ENCODE results near the gene NCDN.

Gene NCDN

GRCh38 chr1:35569936-35570335 is 12.3 kb downstream of the NCDN start:
- H3K4me3 ChIP-seq (ENCODE audit: insufficient read depth in 1 of 2, low read depth in 1 of 2, low read length in 2 of 2), result no peak overlapping the region
- H3K4me1 ChIP-seq (ENCODE audit: control insufficient read depth, insufficient read depth, low read depth, low read length), result peaks cover 15% of the 10 kb centered on the region
- H3K14ac ChIP-seq (ENCODE audit: low read length in 2 of 2), result no peak overlapping the region
- H2BK15ac ChIP-seq (ENCODE audit: low read depth, poor library complexity, severe bottlenecking), result no peak overlapping the region
- no peak overlapping the region for H2AFZ ChIP-seq (ENCODE audit: low read depth, low read length)
- H4K91ac ChIP-seq (ENCODE audit: low read length), result no peak overlapping the region
- H3K9me3 ChIP-seq (ENCODE audit: control insufficient read depth, low read length), result no peaks in the 10 kb centered on the region
- H3K79me1 ChIP-seq (replicated peaks; ENCODE audit: low read length, poor library complexity, severe bottlenecking), result peaks cover 4% of the 10 kb centered on the region
- no peak overlapping the region for H3K23ac ChIP-seq (ENCODE audit: low read length in 2 of 2)
- H2BK120ac ChIP-seq (ENCODE audit: low read depth, low read length), result no peak overlapping the region
- no peak overlapping the region for H3K4ac ChIP-seq (ENCODE audit: low read depth in 1 of 2, low read length in 2 of 2)
- H2AK5ac ChIP-seq (ENCODE audit: low read length, severe bottlenecking), result no peak overlapping the region
- H3K4me2 ChIP-seq (ENCODE audit: low read length, poor library complexity, severe bottlenecking), result no peak overlapping the region
- peak overlapping the region; percentile 52 for H3K9ac ChIP-seq (ENCODE audit: low read length)
- no peak overlapping the region for H3K18ac ChIP-seq (ENCODE audit: low read depth in 1 of 2, low read length in 2 of 2)
- no peak overlapping the region for H3K27ac ChIP-seq (ENCODE audit: low read length, poor library complexity, severe bottlenecking)
- 57% methylated on average over 1 of the region's 1 CpG for WGBS
- H2BK5ac ChIP-seq (ENCODE audit: low read depth, low read length, poor library complexity, severe bottlenecking), result no peak overlapping the region
- no peak overlapping the region for H2BK12ac ChIP-seq (ENCODE audit: low read length in 2 of 2)
- peaks cover 32 to 42% of the 10 kb centered on the region in 2 experiments for H3K27me3 ChIP-seq (ENCODE audit: control insufficient read depth in 1 of 2, insufficient read depth in 1 of 2, low read length in 2 of 2)
- no peak for DNase-seq
- no peak overlapping the region for H4K8ac ChIP-seq (ENCODE audit: low read length)
- H3K36me3 ChIP-seq (ENCODE audit: control insufficient read depth in 1 of 2, insufficient read depth in 2 of 2, low read depth in 1 of 2, low read length in 2 of 2), result peaks cover 21 to 22% of the 10 kb centered on the region in 2 experiments

- Histone ChIP-seq H3K9me3 (ENCODE audit: control insufficient read depth, low read length) (no peaks in the 10 kb centered on the region), H3K14ac (ENCODE audit: low read length in 2 of 2) (no peak overlapping the region), H3K4me2 (ENCODE audit: low read length, poor library complexity, severe bottlenecking) (no peak overlapping the region), H2AK5ac (ENCODE audit: low read length, severe bottlenecking) (no peak overlapping the region), H3K4me1 (ENCODE audit: control insufficient read depth, insufficient read depth, low read depth, low read length) (peaks cover 15% of the 10 kb centered on the region), H3K79me1 (replicated peaks; ENCODE audit: low read length, poor library complexity, severe bottlenecking) (peaks cover 3% of the 10 kb centered on the region), H3K23ac (ENCODE audit: low read length in 2 of 2) (no peak overlapping the region), H3K27ac (ENCODE audit: low read length, poor library complexity, severe bottlenecking) (no peak overlapping the region), H2BK120ac (ENCODE audit: low read depth, low read length) (no peak overlapping the region), H3K4ac (ENCODE audit: low read depth in 1 of 2, low read length in 2 of 2) (no peak overlapping the region), H3K36me3 (ENCODE audit: control insufficient read depth in 1 of 2, insufficient read depth in 2 of 2, low read depth in 1 of 2, low read length in 2 of 2) (peaks cover 13 to 18% of the 10 kb centered on the region in 2 experiments), H3K27me3 (ENCODE audit: control insufficient read depth in 1 of 2, insufficient read depth in 1 of 2, low read length in 2 of 2) (peaks cover 38 to 49% of the 10 kb centered on the region in 2 experiments), H2BK12ac (ENCODE audit: low read length in 2 of 2) (no peak overlapping the region), H4K91ac (ENCODE audit: low read length) (no peak overlapping the region), H3K9ac (ENCODE audit: low read length) (no peak overlapping the region), H2AFZ (ENCODE audit: low read depth, low read length) (no peak overlapping the region), H2BK15ac (ENCODE audit: low read depth, poor library complexity, severe bottlenecking) (no peak overlapping the region), H4K8ac (ENCODE audit: low read length) (no peak overlapping the region), H3K4me3 (ENCODE audit: insufficient read depth in 1 of 2, low read depth in 1 of 2, low read length in 2 of 2) (no peak overlapping the region), H2BK5ac (ENCODE audit: low read depth, low read length, poor library complexity, severe bottlenecking) (no peak overlapping the region), H3K18ac (ENCODE audit: low read depth in 1 of 2, low read length in 2 of 2) (no peak overlapping the region)
- WGBS, result 82% methylated on average over 10 of the region's 10 CpGs
- DNase-seq, result no peak
Observed at GRCh38 chr1:35570589-35571137, 13.1 kb downstream of the NCDN start.

GRCh38 chr1:35571263-35571662 is 13.7 kb downstream of the NCDN start:
- no peaks in the 10 kb centered on the region for H3K9me3 ChIP-seq (ENCODE audit: control insufficient read depth, low read length)

GRCh38 chr1:35572296-35572695 is 14.7 kb downstream of the NCDN start:
- H2BK15ac ChIP-seq (ENCODE audit: low read depth, poor library complexity, severe bottlenecking), result no peak overlapping the region
- H3K36me3 ChIP-seq (ENCODE audit: control insufficient read depth in 1 of 2, insufficient read depth in 2 of 2, low read depth in 1 of 2, low read length in 2 of 2), result peaks cover 2 to 3% of the 10 kb centered on the region in 2 experiments
- no peak overlapping the region for H3K4me3 ChIP-seq (ENCODE audit: insufficient read depth in 1 of 2, low read depth in 1 of 2, low read length in 2 of 2)
- H2AFZ ChIP-seq (ENCODE audit: low read depth, low read length), result no peak overlapping the region
- no peak overlapping the region for H3K9ac ChIP-seq (ENCODE audit: low read length)
- no peak overlapping the region for H2BK120ac ChIP-seq (ENCODE audit: low read depth, low read length)
- H3K4me1 ChIP-seq (ENCODE audit: control insufficient read depth, insufficient read depth, low read depth, low read length), result peaks cover 18% of the 10 kb centered on the region
- no peak overlapping the region for H2BK12ac ChIP-seq (ENCODE audit: low read length in 2 of 2)
- H3K14ac ChIP-seq (ENCODE audit: low read length in 2 of 2), result no peak overlapping the region
- DNase-seq, result no peak
- no peak overlapping the region for H4K91ac ChIP-seq (ENCODE audit: low read length)
- H2BK5ac ChIP-seq (ENCODE audit: low read depth, low read length, poor library complexity, severe bottlenecking), result no peak overlapping the region
- H3K79me1 ChIP-seq (replicated peaks; ENCODE audit: low read length, poor library complexity, severe bottlenecking), result no peaks in the 10 kb centered on the region
- no peak overlapping the region for H3K27ac ChIP-seq (ENCODE audit: low read length, poor library complexity, severe bottlenecking)
- H2AK5ac ChIP-seq (ENCODE audit: low read length, severe bottlenecking), result no peak overlapping the region
- H3K4ac ChIP-seq (ENCODE audit: low read depth in 1 of 2, low read length in 2 of 2), result no peak overlapping the region
- 97% methylated on average over 2 of the region's 2 CpGs for WGBS
- peaks cover 53 to 63% of the 10 kb centered on the region in 2 experiments for H3K27me3 ChIP-seq (ENCODE audit: control insufficient read depth in 1 of 2, insufficient read depth in 1 of 2, low read length in 2 of 2)
- no peak overlapping the region for H3K4me2 ChIP-seq (ENCODE audit: low read length, poor library complexity, severe bottlenecking)
- H4K8ac ChIP-seq (ENCODE audit: low read length), result no peak overlapping the region
- no peak overlapping the region for H3K18ac ChIP-seq (ENCODE audit: low read depth in 1 of 2, low read length in 2 of 2)
- H3K23ac ChIP-seq (ENCODE audit: low read length in 2 of 2), result no peak overlapping the region
- no peaks in the 10 kb centered on the region for H3K9me3 ChIP-seq (ENCODE audit: control insufficient read depth, low read length)

More at GRCh38 chr1:35571263-35571662, 13.7 kb downstream of the NCDN start:
- Histone ChIP-seq H2BK15ac (ENCODE audit: low read depth, poor library complexity, severe bottlenecking) (no peak overlapping the region), H2BK5ac (ENCODE audit: low read depth, low read length, poor library complexity, severe bottlenecking) (no peak overlapping the region), H3K4me1 (ENCODE audit: control insufficient read depth, insufficient read depth, low read depth, low read length) (peaks cover 15% of the 10 kb centered on the region), H3K27me3 (ENCODE audit: control insufficient read depth in 1 of 2, insufficient read depth in 1 of 2, low read length in 2 of 2) (peaks cover 44 to 55% of the 10 kb centered on the region in 2 experiments), H3K27ac (ENCODE audit: low read length, poor library complexity, severe bottlenecking) (no peak overlapping the region), H4K8ac (ENCODE audit: low read length) (no peak overlapping the region), H3K18ac (ENCODE audit: low read depth in 1 of 2, low read length in 2 of 2) (no peak overlapping the region), H2AFZ (ENCODE audit: low read depth, low read length) (no peak overlapping the region), H3K23ac (ENCODE audit: low read length in 2 of 2) (no peak overlapping the region), H3K4me3 (ENCODE audit: insufficient read depth in 1 of 2, low read depth in 1 of 2, low read length in 2 of 2) (no peak overlapping the region), H2BK120ac (ENCODE audit: low read depth, low read length) (no peak overlapping the region), H4K91ac (ENCODE audit: low read length) (no peak overlapping the region), H2AK5ac (ENCODE audit: low read length, severe bottlenecking) (no peak overlapping the region), H3K4ac (ENCODE audit: low read depth in 1 of 2, low read length in 2 of 2) (no peak overlapping the region), H2BK12ac (ENCODE audit: low read length in 2 of 2) (no peak overlapping the region), H3K4me2 (ENCODE audit: low read length, poor library complexity, severe bottlenecking) (no peak overlapping the region), H3K14ac (ENCODE audit: low read length in 2 of 2) (no peak overlapping the region), H3K36me3 (ENCODE audit: control insufficient read depth in 1 of 2, insufficient read depth in 2 of 2, low read depth in 1 of 2, low read length in 2 of 2) (peaks cover 7 to 12% of the 10 kb centered on the region in 2 experiments), H3K9ac (ENCODE audit: low read length) (no peak overlapping the region), H3K79me1 (replicated peaks; ENCODE audit: low read length, poor library complexity, severe bottlenecking) (no peaks in the 10 kb centered on the region)
- WGBS, result 64% methylated on average over 6 of the region's 8 CpGs
- no peak for DNase-seq

Measured in mesenchymal stem cell (in vitro differentiated cells and primary cell).